Stimulated activated CD8-positive, alpha-beta memory T cell treated with anti-CD3 and anti-CD28 coated beads, Interleukin-7, amount 100 ng/mL, for 4 hours (primary cell): ENCODE measurements around the gene SPATS2.
"Not testable (repeated sequence)": the region's sequence is repeated elsewhere in the genome, so short reads cannot be mapped to it uniquely, and the experiment has no call there.

Experiments used
- DNase-seq, 2 donors: peaks; one replicate each; pipeline ENCODE4 v3.0.0-alpha.2; 2020; ENCODE audit warnings: low read depth in 2 of 2

Gene SPATS2

GRCh38 chr12:49404956-49405355 lies 37.7 kb downstream of the SPATS2 start:
- DNase-seq = no peak

- DNase-seq = no peak
Measured at GRCh38 chr12:49410818-49411217, 43.6 kb downstream of the SPATS2 start.

DNA sequence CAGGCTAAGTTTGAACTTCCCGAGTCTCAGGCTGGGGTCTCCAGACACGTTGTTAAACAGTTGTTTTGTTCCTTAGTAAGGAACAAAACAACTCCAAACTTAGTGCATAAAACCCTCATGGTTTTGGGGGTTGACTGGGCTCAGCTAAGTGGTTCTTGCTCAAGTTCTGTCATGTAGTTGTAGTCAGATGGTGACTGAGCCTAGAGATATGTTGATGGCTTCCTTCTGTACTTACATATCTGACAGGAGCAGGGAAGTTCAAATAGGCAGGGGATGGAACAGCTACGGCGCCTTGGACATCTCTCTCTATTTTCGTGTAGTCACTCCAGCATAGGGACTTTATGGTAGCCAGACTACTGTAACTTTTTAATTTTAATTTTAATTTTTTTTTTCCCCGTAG lies 45.7 kb downstream of the SPATS2 start:
- DNase-seq = no peak

DNA sequence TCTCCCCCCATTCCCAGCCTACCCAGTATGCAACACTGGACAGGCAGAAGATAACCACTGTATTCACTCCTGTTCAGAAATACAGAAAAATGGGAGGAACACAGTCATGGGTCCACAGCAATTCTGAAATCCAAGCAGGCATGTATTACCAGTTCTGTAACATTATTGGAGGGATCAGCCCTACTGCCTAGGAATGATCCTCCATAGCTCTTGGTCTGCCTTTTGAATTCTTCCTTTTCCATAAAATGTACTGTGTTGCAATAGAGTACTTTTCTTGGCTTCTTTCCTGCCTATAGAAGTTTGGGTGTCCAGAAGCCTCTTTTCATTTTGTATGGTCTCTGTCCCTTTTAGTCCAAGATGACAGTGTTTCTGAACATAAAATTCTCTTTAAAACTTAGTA lies 46.5 kb downstream of the SPATS2 start:
- no peak for DNase-seq

DNA sequence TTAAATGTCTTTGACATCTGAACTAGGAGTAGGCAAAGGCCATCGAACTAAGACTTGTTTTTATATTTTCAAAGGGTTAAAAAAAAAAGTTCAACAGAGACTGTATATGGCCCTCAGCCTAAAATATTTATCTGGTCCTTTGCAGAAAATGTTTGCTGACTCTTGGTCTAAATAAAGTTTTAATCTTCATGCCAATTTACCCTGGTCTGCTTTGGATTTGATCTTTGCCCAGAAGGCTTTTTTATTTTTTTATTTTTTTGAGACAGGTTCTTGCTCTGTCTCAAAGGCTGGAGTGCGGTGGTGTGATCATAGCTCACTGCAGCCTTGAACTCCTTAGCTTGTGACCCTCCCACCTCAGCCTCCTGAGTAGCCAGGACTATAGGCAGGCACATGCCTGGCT lies 47.1 kb downstream of the SPATS2 start:
- no peak for DNase-seq

- DNase-seq = no peak
Measured at GRCh38 chr12:49415521-49415970, 48.3 kb downstream of the SPATS2 start.

DNA sequence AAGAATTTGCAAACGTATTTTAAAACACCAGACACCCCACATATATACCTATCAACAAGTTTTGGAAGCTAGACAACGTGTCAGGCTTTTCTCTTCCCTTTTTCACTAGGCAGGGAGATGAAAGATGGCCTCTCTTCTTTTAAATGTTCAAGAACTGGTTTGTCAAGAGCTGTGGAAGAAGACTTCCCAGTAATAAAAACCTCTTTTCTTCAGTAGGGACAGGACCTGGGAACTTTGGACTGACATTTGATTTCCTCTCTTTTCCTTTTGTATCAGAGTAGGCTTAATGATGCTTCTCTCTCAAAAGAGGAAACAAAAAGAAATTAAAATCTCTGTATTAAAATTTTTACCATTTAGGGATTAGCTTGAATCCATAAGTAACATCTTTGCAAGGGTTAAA lies 49.6 kb downstream of the SPATS2 start:
- no peak for DNase-seq

DNA sequence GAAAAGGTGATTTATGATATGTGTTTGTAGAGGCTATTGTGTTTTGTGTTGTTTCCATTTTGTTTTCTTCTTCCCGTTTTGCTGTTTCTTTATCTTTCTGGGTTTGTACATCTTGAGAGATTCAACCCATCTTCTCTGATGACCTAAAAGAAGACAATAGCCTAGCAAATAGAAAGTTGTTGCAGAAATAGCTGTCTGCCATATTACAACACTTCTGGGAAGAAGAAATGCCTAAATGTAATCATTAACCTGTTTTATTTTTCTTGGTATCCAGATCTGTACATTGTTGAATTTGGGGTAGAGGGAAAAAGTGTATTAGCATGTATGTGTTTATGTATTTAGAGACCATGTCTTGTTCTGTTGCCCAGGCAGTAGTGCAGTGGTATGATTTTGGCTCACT lies 50.3 kb downstream of the SPATS2 start:
- no peak for DNase-seq

DNA sequence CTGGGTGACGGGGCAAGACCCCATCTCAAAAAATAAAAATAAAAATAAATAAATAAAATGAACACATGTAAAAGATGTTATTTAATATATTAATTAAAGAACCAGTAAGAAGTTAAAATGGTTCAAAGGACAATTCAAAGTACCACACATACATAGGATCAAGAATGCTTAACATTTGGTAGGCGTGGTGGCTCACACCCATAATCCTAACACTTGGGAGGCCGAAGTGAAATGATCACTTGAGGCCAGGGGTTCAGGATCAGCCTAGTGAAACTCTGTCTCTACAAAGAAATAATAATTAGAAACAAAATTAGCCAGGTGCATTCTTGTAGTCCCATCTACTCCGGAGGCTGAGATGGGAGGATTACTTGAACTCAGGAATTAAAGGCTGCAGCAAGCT lies 53.3 kb downstream of the SPATS2 start:
- DNase-seq = no peak

DNA sequence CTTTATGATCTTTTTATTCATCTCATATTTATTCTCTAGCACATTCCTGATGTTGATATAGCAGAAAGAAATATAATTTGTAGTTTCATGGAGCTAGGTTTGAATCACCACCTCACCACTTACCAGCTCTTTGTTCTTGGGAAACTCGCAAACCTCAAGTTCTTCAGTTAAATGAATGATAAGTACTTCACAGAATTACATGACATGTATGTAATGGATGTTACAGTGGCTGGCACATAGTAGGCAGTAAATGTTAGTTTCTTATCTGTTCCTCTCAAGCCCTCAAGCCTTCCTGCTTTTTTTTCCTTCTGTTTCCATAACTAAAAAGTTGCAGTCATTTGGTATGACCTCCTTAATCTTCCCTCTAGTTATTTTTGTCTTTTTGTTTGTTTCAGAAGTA lies 54.9 kb downstream of the SPATS2 start:
- no peak for DNase-seq

GRCh38 chr12:49428793-49429192 lies 61.5 kb downstream of the SPATS2 start:
- no peak for DNase-seq

DNA sequence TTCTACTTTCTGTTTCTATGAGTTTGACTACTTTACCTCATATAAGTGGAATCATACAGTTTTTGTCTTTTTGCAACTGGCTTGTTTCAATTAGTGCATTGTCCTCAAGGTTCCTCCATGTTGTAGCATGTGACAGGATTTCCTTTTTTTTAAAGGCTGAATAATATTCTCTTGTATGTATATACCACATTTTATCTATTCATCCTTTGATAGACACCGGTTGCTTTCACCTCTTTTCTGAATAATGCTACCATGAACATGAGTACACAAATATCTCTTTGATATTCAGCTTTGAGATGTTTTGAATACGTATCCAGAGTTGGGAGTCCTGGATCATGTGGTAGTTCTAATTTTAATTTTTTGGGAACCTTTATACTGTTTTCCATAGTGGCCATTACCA lies 65.4 kb downstream of the SPATS2 start:
- no peak for DNase-seq

DNA sequence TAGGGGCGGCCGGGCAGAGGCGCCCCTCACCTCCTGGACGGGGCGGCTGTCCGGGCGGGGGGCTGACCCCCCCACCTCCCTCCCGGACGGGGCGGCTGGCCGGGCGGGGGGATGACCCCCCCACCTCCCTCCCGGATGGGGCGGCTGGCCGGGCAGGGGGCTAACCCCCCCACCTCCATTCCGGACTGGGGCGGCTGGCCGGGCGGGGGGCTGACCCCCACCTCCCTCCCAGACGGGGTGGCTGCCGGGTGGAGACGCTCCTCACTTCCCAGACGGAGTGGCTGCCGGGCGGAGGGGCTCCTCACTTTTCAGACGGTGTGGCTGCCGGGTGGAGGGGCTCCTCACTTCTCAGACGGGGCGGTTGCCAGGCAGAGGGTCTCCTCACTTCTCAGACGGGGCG lies 69.5 kb downstream of the SPATS2 start:
- DNase-seq = not testable (repeated sequence)

- DNase-seq = no peak
Measured at GRCh38 chr12:49439042-49439441, 71.8 kb downstream of the SPATS2 start.

GRCh38 chr12:49440035-49440434 lies 72.8 kb downstream of the SPATS2 start:
- DNase-seq = no peak

GRCh38 chr12:49442915-49443314 lies 75.7 kb downstream of the SPATS2 start:
- no peak for DNase-seq

DNA sequence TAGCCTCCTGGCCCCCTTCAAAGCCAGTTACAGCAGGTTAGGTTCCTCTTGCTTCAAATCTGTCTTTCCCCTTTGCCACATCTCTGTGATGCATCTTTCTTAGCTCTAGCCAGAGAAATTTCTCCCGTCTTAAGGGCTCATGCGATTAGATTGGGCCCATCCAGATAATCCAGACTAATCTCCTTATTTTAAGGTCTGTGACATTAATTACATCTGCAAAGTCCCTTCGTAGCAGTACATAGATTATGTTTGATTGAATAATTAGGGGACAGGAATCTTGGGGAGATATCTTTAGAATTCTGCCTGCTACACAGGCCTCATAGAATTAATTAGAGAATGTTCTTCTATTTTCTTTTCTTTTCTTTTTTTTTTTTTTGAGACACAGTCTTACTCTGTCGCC lies 79.3 kb downstream of the SPATS2 start:
- no peak for DNase-seq

- no peak for DNase-seq
Measured at GRCh38 chr12:49448858-49449257, 81.6 kb downstream of the SPATS2 start.

- DNase-seq = no peak
Measured at GRCh38 chr12:49451468-49452259, 84.4 kb downstream of the SPATS2 start.

GRCh38 chr12:49455501-49455900 lies 88.2 kb downstream of the SPATS2 start:
- no peak for DNase-seq

DNA sequence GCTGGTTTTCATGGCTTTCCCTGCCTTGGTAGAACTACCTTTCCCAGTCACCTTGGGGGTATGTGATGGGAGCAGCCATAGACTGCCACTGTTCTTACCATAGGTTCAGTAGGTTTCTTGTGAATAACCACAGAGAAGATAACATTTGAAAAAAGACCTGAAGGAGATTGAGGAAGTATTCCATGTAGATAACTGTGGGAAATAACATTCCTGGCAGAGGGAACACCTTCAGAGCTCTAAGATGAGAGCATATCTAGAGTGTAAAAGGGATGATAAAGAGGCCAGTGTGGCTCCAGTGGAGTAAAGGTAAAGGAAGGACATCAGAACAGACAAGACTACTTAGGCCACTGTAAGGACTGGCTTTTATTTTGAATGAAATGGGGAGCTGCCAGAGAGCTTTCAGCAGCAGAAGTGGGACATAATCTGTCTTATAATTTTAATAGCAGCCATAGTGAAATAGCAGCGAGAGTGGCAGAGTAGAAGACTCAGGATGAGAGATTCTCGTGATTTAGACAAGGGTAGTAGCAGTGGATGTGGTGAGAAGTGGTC lies 88.9 kb downstream of the SPATS2 start:
- DNase-seq = no peak

GRCh38 chr12:49458816-49459215 lies 91.6 kb downstream of the SPATS2 start:
- no peak for DNase-seq

GRCh38 chr12:49461221-49461620 lies 94.0 kb downstream of the SPATS2 start:
- no peak for DNase-seq
